Endothelial cell of umbilical vein (primary cell): ENCODE data around the gene RPL21. TPM values are rescaled to one million over a fixed set of nuclear protein-coding genes. Genes with fewer than 3 reads are reported as not detected.

Source experiments
- BruUV-seq: library from RNA; stranded (reverse); fragments of 400-500 nt; replicated peaks from 2 replicates; lab custom pipeline; 2021; lab: Mats Ljungman, UMichigan
- CTCF ChIA-PET: fragments of 300-600, 350-600 bp; sonication (Branson Sonifier 250); formaldehyde crosslinking; loops from one replicate; lab custom pipeline; 2021; ENCODE audit warnings: antibody characterized with exemption, inconsistent platforms; lab: Charles Lee
- POLR2A ChIA-PET: fragments of 300-600, 350-600 bp; sonication (Branson Sonifier 250); formaldehyde crosslinking; loops from one replicate; lab custom pipeline; 2021; ENCODE audit warnings: antibody characterized with exemption, inconsistent platforms; lab: Charles Lee
- DNase-seq: peaks from one replicate; pipeline ENCODE4 v3.0.0-alpha.2; 2011; ENCODE audit warnings: low read depth, low spot score
- FAIRE-seq: peaks from 2 replicates; lab custom pipeline; 2011; peaks lifted over from hg19 to GRCh38; lab: Jason Lieb, UNC
- H2AFZ ChIP-seq: 2 replicates; pipeline ENCODE4 v1.6.0; 2012; ENCODE audit warnings: low read depth, low read length, control low read depth, inconsistent platforms
- H3K27ac ChIP-seq: 2 replicates; pipeline ENCODE4 v1.5.1; 2011; ENCODE audit warnings: low read depth, mild to moderate bottlenecking, control low read depth, low read length, moderate library complexity; ENCODE audit not compliant: insufficient read depth
- H3K27me3 ChIP-seq, 2 experiments: 2 replicates each; pipeline versions ENCODE4 v1.6.0 to v1.6.1; 2011; ENCODE audit warnings: low read length in 2 of 2, mixed read lengths in 1 of 2; ENCODE audit not compliant: control insufficient read depth in 2 of 2, insufficient read depth in 2 of 2
- H3K36me3 ChIP-seq, 2 experiments: 2 replicates in 1 of 2; 3 replicates in 1 of 2; pipeline ENCODE4 v1.5.1; 2011; ENCODE audit warnings: low read length in 2 of 2, mild to moderate bottlenecking in 1 of 2, moderate library complexity in 1 of 2; ENCODE audit not compliant: control insufficient read depth in 2 of 2, insufficient read depth in 2 of 2; ENCODE audit errors: extremely low read depth in 1 of 2
- H3K4me1 ChIP-seq: 3 replicates; pipeline ENCODE4 v1.5.1; 2011; ENCODE audit warnings: mild to moderate bottlenecking, low read length; ENCODE audit not compliant: control insufficient read depth, insufficient read depth; ENCODE audit errors: extremely low read depth
- H3K4me2 ChIP-seq: 2 replicates; pipeline ENCODE4 v1.6.1; 2011; ENCODE audit warnings: low read length, control low read depth, mixed read lengths; ENCODE audit not compliant: insufficient read depth
- H3K4me3 ChIP-seq, 3 experiments: fragments of 200-600 bp in 1 of 3; sonication (generic), shearing (Covaris generic) in 1 of 3; replicated peaks in 1 of 3; 2 replicates each; pipeline ENCODE4 v1.5.1; 2011 to 2016; ENCODE audit warnings: control low read depth in 3 of 3, low read length in 3 of 3, mild to moderate bottlenecking in 2 of 3, inconsistent platforms in 1 of 3, low read depth in 1 of 3, moderate library complexity in 1 of 3; ENCODE audit not compliant: insufficient read depth in 1 of 3
- H3K79me2 ChIP-seq: 2 replicates; pipeline ENCODE4 v1.6.0; 2012; ENCODE audit warnings: low read length, inconsistent platforms; ENCODE audit not compliant: control insufficient read depth, insufficient read depth
- H3K9ac ChIP-seq: replicated peaks from 2 replicates; pipeline ENCODE3; 2011; ENCODE audit warnings: low read length, control low read depth; ENCODE audit not compliant: insufficient read depth; ENCODE audit errors: extremely low read depth
- H3K9me1 ChIP-seq: replicated peaks from 3 replicates; pipeline ENCODE4 v1.6.0; 2011; ENCODE audit warnings: mild to moderate bottlenecking, low read length; ENCODE audit not compliant: control insufficient read depth, insufficient read depth; ENCODE audit errors: extremely low read depth
- H3K9me3 ChIP-seq: replicated peaks from 2 replicates; pipeline ENCODE4 v1.5.1; 2012; ENCODE audit warnings: low read length, inconsistent platforms; ENCODE audit not compliant: control insufficient read depth, insufficient read depth
- H4K20me1 ChIP-seq: replicated peaks from 2 replicates; pipeline ENCODE3; 2011; ENCODE audit warnings: mild to moderate bottlenecking, low read length; ENCODE audit not compliant: control insufficient read depth, insufficient read depth; ENCODE audit errors: extremely low read depth
- CTCF ChIP-seq, 2 donors: IDR thresholded peaks; 1 replicate in 1 of 2; 2 replicates in 1 of 2; pipeline ENCODE4 v1.5.1; 2011; ENCODE audit warnings: low read length in 2 of 2, mild to moderate bottlenecking in 2 of 2, moderate library complexity in 2 of 2, control low read depth in 1 of 2, inconsistent platforms in 1 of 2, low read depth in 1 of 2; ENCODE audit not compliant: insufficient read depth in 1 of 2; ENCODE audit errors: extremely low read depth in 1 of 2
- EZH2 ChIP-seq: IDR thresholded peaks from 2 replicates; pipeline ENCODE4 v1.6.1; 2012; ENCODE audit warnings: borderline replicate concordance, low read depth, mild to moderate bottlenecking, moderate library complexity, low read length, inconsistent platforms; ENCODE audit not compliant: severe bottlenecking
- FOS ChIP-seq: IDR thresholded peaks from 2 replicates; pipeline ENCODE4 v1.6.1; 2011; ENCODE audit warnings: mild to moderate bottlenecking, low read length, moderate library complexity, borderline replicate concordance; ENCODE audit not compliant: insufficient read depth
- GATA2 ChIP-seq: IDR thresholded peaks from 2 replicates; pipeline ENCODE4 v1.7.0; 2011; ENCODE audit warnings: low read depth, mild to moderate bottlenecking, moderate library complexity, mixed read lengths, low read length; ENCODE audit not compliant: insufficient read length, insufficient read depth
- JUN ChIP-seq: IDR thresholded peaks from 2 replicates; pipeline ENCODE4 v1.6.1; 2011; ENCODE audit warnings: borderline replicate concordance, low read depth; ENCODE audit not compliant: insufficient read length, insufficient read depth
- MAX ChIP-seq: IDR thresholded peaks from 2 replicates; pipeline ENCODE4 v1.6.1; 2011; ENCODE audit not compliant: insufficient read depth, insufficient read length
- MYC ChIP-seq: IDR thresholded peaks from one replicate; pipeline ENCODE4 v1.6.1; 2011; ENCODE audit warnings: mild to moderate bottlenecking, low read depth, low read length
- POLR2A ChIP-seq: IDR thresholded peaks from 2 replicates; pipeline ENCODE4 v1.6.1; 2012; ENCODE audit warnings: low read depth, mild to moderate bottlenecking, control low read depth, low read length
- POLR2AphosphoS5 ChIP-seq: IDR thresholded peaks from 2 replicates; pipeline ENCODE4 v1.6.1; 2012; ENCODE audit warnings: low read depth, mild to moderate bottlenecking, control low read depth, low read length, moderate library complexity; ENCODE audit not compliant: insufficient read depth
- dilution Hi-C: fragments of 300-500 bp; cut with MboI; formaldehyde crosslinking; loops from one replicate; pipeline ENCODE4 v1.15.0; 2019; ENCODE audit warnings: low sequenced_read_pairs; ENCODE audit not compliant: extremely low pct_ligation_motif_present
- intact Hi-C: fragments of 100-400 bp; cut with micrococcal nuclease; formaldehyde crosslinking; loops from one replicate; pipeline ENCODE4 v1.10.0; 2022
- polyA plus RNA-seq, 4 experiments: library from polyadenylated mRNA; depleted of rRNA in 3 of 4; stranded (reverse) in 3 of 4; unstranded in 1 of 4; fragments of >200 nt; gene quantifications; 2 replicates each; pipeline versions ENCODE4 v1.2.1 to v1.2.3, GENCODE V29; 2011 to 2012; ENCODE audit warnings: missing spikeins in 1 of 4
- total RNA-seq: library from RNA; stranded (reverse); gene quantifications from 2 replicates; pipeline ENCODE4 v1.2.3, GENCODE V29; 2021

Gene RPL21
- total and polyA plus RNA-seq, 2 donors (not counting 3 experiments of a cell fraction or from before 2014, with no cell fraction given), result 585 to 871 TPM

GRCh38 chr13:27267596-27267995 lies 16.2 kb downstream of the RPL21 start:
- peaks cover 14% of the 10 kb centered on the region for H3K4me1 ChIP-seq
- dilution Hi-C loops (no loop called here), intact Hi-C loops (no loop called here)
- H2AFZ ChIP-seq, result no peak overlapping the region
- no peak overlapping the region for H3K4me3 ChIP-seq
- H3K27ac ChIP-seq, result no peak overlapping the region
- no peaks in the 10 kb centered on the region for H3K9me3 ChIP-seq
- BruUV-seq, result no TSS peak
- DNase-seq (no peak), FAIRE-seq (no peak)
- ChIA-PET POLR2A (no interaction called here), CTCF (no interaction called here)
- no peaks in the 10 kb centered on the region for H3K79me2 ChIP-seq
- H4K20me1 ChIP-seq, result no peaks in the 10 kb centered on the region
- TF ChIP-seq GATA2 (no peak), MYC (no peak), CTCF (IDR thresholded peaks at IDR 0.05; ENCODE audit: extremely low read depth in 1 of 2, insufficient read depth in 1 of 2, low read depth in 1 of 2, low read length in 2 of 2) (no peak), POLR2AphosphoS5 (no peak), JUN (no peak), MAX (no peak), FOS (no peak), EZH2 (no peak), POLR2A (no peak)
- no peaks in the 10 kb centered on the region for H3K36me3 ChIP-seq
- H3K27me3 ChIP-seq, result no peaks in the 10 kb centered on the region
- H3K9me1 ChIP-seq, result no peaks in the 10 kb centered on the region
- H3K4me2 ChIP-seq, result no peak overlapping the region
- H3K9ac ChIP-seq, result no peak overlapping the region
